Osteocyte (in vitro differentiated cells): ENCODE data around the gene SYT7. TPM values are rescaled to one million over a fixed set of nuclear protein-coding genes. Genes with fewer than 3 reads are reported as not detected.

Experiments used
- DNase-seq: peaks from one replicate; pipeline ENCODE4 v3.0.0; 2021; ENCODE audit warnings: mixed read lengths; ENCODE audit not compliant: unreplicated experiment; ENCODE audit errors: extremely low spot score
- H3K27ac Mint-ChIP-seq: one replicate; pipeline ENCODE4 v1.8.0; 2021; ENCODE audit warnings: mild to moderate bottlenecking, mixed read lengths; ENCODE audit not compliant: unreplicated experiment
- H3K27me3 Mint-ChIP-seq: one replicate; pipeline ENCODE4 v1.8.0; 2021; ENCODE audit warnings: mixed read lengths; ENCODE audit not compliant: unreplicated experiment
- H3K36me3 Mint-ChIP-seq: one replicate; pipeline ENCODE4 v1.8.0; 2021; ENCODE audit warnings: mixed read lengths; ENCODE audit not compliant: unreplicated experiment
- H3K4me1 Mint-ChIP-seq: one replicate; pipeline ENCODE4 v1.8.0; 2021; ENCODE audit warnings: mixed read lengths; ENCODE audit not compliant: unreplicated experiment
- H3K4me3 Mint-ChIP-seq: one replicate; pipeline ENCODE4 v1.8.0; 2021; ENCODE audit warnings: mild to moderate bottlenecking, moderate library complexity, mixed read lengths; ENCODE audit not compliant: unreplicated experiment
- H3K9me3 Mint-ChIP-seq: one replicate; pipeline ENCODE4 v1.8.0; 2021; ENCODE audit warnings: mixed read lengths; ENCODE audit not compliant: unreplicated experiment
- total RNA-seq: library from RNA; stranded (reverse); gene quantifications from 2 replicates; pipeline ENCODE4 v1.2.1, GENCODE V29; 2021
- TF ChIP-seq, protein P1 (sequence below): fragments of 200-600 bp; sonication (generic); IDR thresholded peaks from 2 replicates; pipeline ENCODE4 v1.5.0; 2021; ENCODE audit warnings: antibody characterized with exemption, mild to moderate bottlenecking, moderate library complexity

The SYT7 gene
- total RNA-seq, 1 donor from 2014 or later: 0.11 TPM

DNA sequence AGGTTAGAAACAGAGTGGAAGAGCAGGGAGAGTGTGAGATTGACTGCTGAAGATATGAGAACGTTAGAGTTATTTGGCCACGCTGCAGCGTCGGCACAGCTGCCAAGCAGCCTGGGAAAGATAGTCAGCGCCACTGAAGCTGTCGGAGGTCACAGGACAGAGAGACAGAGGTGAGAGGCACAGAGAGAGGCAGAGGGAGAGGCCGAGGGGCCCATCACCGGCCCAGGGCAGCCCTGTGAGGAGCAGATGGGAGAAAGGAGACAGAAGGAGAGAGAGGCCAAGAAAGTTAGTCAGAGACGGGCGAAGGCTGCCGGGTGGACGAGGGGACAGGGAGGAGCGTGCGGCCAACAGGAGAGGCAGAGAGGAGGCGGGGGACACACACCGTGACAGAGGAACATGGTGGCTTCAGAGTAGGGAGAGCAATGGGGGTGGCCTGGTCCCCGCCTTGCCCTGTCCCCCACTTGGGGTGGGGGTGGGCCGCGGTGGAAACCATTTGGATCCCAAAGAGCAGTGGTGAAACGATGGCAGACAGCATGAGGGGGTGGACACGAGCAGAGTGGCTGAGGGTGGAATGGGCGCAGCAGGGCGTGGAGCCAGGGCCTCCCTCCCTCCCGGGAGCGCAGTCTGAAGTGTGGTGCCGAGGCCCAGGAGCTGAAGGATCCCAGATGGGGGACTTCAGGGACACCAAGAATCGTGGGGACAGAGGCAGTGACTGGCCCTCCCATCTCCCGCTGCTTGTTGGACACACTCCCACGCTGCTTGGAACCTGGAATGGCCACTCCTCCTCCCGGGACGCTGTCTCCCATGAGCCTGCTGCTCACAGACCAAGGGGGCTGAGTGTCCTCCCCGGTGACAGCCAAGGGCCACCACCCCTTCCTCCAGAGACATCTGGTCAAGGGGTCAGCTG is 45.7 kb downstream of the SYT7 start:
- TF ChIP-seq, protein P1, sequence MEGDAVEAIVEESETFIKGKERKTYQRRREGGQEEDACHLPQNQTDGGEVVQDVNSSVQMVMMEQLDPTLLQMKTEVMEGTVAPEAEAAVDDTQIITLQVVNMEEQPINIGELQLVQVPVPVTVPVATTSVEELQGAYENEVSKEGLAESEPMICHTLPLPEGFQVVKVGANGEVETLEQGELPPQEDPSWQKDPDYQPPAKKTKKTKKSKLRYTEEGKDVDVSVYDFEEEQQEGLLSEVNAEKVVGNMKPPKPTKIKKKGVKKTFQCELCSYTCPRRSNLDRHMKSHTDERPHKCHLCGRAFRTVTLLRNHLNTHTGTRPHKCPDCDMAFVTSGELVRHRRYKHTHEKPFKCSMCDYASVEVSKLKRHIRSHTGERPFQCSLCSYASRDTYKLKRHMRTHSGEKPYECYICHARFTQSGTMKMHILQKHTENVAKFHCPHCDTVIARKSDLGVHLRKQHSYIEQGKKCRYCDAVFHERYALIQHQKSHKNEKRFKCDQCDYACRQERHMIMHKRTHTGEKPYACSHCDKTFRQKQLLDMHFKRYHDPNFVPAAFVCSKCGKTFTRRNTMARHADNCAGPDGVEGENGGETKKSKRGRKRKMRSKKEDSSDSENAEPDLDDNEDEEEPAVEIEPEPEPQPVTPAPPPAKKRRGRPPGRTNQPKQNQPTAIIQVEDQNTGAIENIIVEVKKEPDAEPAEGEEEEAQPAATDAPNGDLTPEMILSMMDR: no peak
- no peaks in the 10 kb centered on the region for H3K9me3 Mint-ChIP-seq
- H3K27ac Mint-ChIP-seq: no peak overlapping the region
- H3K27me3 Mint-ChIP-seq: peaks cover 29% of the 10 kb centered on the region
- H3K36me3 Mint-ChIP-seq: no peaks in the 10 kb centered on the region
- no peak overlapping the region for H3K4me3 Mint-ChIP-seq
- DNase-seq: no peak
- H3K4me1 Mint-ChIP-seq: no peaks in the 10 kb centered on the region

DNA sequence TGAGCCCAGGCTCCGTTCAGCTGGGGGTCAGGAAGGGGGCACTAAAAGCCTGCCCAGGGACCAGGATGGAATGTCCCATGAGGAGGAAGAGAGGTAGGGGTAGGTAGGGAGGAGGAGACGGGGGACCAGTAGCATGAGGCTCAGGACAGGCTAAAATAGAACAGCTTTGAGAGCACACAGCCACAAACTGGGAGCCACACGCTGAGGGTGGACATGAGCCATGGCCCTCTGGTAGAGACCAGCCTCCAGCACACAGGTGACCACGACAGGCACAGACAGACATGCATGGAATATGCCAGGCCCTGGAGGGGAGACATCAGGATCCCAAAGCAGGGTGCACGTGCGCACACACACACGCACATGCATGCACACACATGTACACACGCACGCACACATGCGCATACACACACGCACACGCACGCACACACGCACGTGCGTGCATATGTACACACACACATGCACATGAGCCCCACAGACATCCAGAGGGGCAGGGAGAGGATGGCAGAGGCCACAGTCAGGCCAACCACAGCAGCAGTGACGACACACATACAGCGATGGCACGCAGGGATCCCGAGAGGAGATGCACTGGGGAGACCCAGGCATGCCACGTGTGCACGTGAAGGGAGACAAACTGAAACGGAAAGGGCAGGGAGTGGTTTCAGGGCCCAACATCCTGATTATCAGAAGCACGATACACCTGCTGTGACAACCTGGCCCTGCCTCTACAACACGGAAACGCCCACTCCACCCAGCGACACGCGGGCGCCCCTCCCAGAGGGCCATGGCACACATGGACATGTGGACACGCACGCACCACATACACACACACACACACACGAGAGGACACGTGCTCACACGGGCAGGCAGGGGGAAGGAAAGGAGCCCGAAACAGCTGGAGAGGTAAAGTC is 46.6 kb downstream of the SYT7 start:
- DNase-seq: no peak
- Mint-ChIP-seq H3K27me3 (peaks cover 29% of the 10 kb centered on the region), H3K27ac (no peak overlapping the region), H3K4me3 (no peak overlapping the region), H3K36me3 (no peaks in the 10 kb centered on the region), H3K9me3 (no peaks in the 10 kb centered on the region), H3K4me1 (no peaks in the 10 kb centered on the region)
- TF ChIP-seq, protein P1: no peak

DNA sequence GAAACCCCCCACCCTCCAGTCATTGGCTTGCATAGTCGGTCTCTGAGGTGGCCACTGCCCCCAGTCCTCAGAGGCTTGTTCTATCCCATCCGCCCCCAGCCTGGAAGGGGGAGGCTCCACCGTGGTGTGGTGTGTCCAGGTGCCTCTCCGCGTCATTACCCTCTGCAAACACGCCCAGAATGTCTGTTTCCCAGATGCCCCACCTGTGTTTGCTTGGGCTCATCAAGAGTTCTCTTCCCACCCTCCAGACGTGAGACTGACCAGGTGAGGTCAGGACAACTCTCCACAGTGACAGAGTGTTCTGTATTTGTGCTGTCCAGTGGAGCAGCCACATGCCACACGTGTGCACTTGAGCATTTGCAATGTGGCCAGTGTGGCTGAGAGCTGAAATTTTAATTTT is 47.5 kb downstream of the SYT7 start:
- Mint-ChIP-seq H3K27ac (no peak overlapping the region), H3K4me1 (no peaks in the 10 kb centered on the region), H3K36me3 (no peaks in the 10 kb centered on the region), H3K4me3 (no peak overlapping the region), H3K9me3 (no peaks in the 10 kb centered on the region), H3K27me3 (peaks cover 31% of the 10 kb centered on the region)
- TF ChIP-seq, protein P1: no peak
- no peak for DNase-seq

DNA sequence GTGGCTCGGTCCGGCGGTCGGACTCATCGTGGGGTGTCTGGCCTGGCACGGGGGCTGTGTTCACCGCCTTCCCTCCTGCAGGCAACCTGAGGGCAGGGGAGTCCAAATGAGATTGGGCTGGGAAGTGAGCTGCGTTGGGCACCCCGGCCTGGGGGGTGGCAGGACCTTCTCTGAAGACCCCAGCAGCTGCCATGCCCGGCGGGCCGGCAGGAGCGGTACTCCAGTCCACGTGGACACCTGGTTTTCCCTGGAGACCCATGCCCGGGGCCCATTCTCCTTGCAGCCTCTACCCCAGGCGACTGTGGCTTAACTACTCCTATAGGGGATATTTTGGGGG is 47.9 kb downstream of the SYT7 start:
- Mint-ChIP-seq H3K4me3 (no peak overlapping the region), H3K27ac (no peak overlapping the region), H3K27me3 (peaks cover 31% of the 10 kb centered on the region), H3K36me3 (no peaks in the 10 kb centered on the region), H3K9me3 (no peaks in the 10 kb centered on the region), H3K4me1 (no peaks in the 10 kb centered on the region)
- DNase-seq: no peak
- TF ChIP-seq, protein P1: no peak
